Ammon's horn (tissue), 1 donor: Measurements from ENCODE around the gene PHKG1.
A peak's percentile ranks its signal among the peaks of the same experiment; 100 is the strongest.
"Not testable (repeated sequence)": the region's sequence is repeated elsewhere in the genome, so short reads cannot be mapped to it uniquely, and the experiment has no call there.

Experiments used
- DNase-seq: peaks from one replicate; pipeline ENCODE4 v3.0.0-alpha.2; 2016; ENCODE audit warnings: low spot score

Gene PHKG1

DNA sequence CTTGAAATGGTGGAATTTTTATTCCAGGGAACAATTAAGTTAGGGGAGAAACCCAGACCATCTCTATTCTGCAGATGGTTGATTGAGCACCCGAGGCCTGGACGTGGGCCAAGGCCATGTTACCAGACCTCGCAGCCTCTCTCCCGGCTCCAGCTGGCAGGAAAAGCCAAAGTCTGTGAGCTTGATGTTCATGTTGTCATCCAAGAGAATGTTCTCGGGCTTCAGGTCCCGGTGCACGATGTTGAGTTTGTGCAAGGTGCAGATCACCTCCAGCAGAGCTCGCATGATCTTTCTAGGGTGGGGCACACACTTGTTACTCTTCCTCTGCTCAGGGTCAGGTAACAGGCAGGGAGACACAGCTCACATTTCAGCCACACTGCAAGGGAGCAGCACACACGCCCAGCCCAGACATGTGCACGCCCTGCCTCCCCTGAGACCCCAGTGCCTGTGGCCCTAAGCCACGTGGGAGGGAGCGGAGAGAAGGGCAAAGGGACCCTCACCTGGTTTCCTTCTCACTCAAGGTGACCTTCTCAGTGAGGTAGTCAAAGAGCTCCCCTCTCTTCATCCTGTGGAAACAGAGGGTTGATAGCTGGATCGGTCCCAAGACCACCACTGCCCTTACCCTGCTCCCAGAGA lies 9.5 kb downstream of the PHKG1 start:
- peak; percentile 77 for DNase-seq

DNA sequence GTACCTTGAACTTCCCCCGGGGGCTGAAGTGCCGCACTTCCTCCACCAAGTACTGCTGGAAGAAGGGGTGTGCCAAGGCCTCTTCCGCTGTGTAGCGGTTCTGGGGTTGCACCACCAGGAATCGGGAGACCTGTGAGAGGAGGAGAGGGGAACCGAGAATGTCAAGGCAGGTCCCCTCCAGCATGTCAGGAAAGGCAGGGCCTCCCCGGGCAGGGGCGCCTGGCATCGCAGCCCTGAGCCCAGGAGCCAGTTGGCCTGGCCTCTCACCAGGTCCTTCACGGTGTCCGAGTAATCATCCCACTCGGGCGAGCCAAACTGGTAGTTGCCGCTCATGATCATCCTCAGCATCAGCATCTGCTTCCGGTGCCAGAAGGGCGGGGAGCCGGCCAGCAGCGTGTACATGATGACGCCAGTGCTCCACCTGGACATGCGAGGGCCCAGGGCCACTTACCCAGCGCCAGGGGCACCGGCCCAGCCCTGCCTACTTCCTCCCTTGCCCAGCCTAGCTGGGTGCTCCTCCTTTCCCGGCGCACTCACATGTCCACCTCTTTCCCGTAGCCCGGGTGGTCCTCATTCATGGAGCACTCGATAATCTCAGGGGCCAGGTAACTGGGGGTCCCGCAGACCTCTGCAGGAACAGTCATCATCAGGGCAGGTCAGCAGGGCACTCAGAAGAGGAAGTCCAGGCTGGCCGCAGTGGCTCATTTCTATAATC lies 11.0 kb downstream of the PHKG1 start:
- DNase-seq, result no peak

DNA sequence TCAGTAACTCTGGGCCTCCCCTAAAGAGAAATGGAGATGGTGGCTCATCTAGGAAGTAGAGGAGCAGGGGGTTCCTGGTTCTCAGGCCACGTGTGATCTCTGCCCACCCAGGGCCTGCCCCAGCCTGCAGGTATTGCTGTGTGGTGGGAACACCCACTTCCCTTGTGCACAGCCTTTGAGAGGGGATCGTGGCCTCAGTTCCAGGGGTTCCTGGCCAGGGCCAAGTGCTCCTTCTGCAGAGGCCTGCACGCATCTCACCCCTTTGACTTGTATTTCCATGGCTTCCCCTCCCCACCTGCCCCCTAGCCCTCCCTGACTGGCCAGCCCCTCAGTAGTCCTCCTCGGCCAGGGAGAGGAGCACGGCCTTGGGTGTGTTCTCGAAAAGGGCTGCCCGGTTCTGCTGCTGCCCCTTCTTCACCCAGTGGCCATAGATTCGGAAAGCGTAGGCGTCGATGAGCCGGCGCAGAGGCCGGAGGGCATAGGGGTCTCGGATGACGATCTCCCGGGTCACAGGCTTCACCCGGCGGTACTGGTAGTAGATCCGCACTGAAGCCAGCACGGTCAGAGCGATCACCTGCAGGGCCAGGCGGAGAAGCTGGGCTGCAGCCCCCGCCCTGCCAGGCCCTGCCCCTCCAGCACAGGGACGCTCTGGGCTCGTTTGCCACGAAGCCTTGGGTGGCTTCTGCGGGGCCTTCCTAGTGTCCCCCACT lies 11.9 kb downstream of the PHKG1 start:
- not testable (repeated sequence) for DNase-seq

DNA sequence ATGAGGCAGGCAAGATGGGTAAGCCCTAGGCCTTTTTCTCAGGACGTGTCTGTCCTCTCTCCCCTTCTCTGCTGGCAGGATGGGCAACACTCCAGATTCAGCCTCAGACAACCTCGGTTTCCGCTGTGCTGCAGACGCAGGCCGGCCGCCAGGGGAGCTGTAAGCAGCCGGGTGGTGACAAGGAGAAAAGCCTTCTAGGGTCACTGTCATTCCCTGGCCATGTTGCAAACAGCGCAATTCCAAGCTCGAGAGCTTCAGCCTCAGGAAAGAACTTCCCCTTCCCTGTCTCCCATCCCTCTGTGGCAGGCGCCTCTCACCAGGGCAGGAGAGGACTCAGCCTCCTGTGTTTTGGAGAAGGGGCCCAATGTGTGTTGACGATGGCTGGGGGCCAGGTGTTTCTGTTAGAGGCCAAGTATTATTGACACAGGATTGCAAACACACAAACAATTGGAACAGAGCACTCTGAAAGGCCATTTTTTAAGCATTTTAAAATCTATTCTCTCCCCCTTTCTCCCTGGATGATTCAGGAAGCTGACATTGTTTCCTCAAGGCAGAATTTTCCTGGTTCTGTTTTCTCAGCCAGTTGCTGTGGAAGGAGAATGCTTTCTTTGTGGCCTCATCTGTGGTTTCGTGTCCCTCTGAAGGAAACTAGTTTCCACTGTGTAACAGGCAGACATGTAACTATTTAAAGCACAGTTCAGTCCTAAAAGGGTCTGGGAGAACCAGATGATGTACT lies 13.1 kb downstream of the PHKG1 start:
- peak; percentile 95 for DNase-seq

DNA sequence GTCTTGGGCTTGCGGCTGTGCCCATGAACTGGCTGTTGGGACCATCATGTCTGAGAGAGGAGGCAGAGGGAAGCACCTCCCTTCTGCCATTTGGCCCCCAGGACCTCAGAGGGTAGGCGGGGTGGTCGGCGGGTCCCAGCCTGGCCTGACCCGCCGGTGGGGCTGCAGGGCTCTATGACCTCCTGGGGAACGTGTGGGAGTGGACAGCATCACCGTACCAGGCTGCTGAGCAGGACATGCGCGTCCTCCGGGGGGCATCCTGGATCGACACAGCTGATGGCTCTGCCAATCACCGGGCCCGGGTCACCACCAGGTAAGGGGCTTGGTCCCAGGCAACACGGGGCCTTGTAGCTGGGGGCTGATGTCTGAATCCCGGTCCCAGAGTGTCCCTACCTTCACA lies 14.6 kb downstream of the PHKG1 start:
- DNase-seq, result no peak

DNA sequence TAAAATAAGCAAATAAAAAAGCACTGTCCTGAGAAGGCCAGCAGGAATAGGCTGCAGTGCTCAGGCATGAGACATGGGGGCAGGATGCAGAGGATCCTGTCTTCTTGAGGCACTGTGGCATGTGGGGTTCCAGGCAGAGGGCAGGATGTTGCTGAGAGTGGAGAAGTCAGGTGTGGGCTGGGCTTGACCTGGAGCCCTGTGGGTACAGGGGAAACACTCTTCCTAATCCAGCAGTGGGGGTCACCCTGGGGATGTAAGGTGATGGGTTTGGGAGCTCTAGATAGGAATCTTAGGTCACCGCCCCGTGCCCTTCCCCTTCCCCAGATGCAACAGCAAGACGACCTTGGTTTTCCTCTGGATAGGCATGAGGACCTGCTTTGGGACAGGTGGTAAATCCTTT lies 15.1 kb downstream of the PHKG1 start:
- DNase-seq, result no peak

DNA sequence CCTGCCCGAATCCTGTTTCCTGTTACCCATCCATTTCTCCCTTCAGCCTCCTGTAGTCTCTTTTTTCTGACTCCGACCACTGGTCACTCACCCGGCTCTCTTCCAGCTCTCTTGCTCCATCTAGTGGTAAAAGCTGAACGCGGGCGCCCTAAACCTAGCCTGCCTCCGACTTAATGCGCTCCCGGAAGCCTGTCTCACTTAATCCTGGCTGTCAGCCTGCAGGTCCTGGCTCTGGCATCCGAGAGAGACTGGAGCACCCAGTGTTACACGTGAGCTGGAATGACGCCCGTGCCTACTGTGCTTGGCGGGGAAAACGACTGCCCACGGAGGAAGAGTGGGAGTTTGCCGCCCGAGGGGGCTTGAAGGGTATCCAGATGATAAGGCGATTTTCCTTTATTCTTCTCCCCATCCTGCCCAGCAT lies 18.4 kb downstream of the PHKG1 start:
- peak; percentile 72 for DNase-seq

DNA sequence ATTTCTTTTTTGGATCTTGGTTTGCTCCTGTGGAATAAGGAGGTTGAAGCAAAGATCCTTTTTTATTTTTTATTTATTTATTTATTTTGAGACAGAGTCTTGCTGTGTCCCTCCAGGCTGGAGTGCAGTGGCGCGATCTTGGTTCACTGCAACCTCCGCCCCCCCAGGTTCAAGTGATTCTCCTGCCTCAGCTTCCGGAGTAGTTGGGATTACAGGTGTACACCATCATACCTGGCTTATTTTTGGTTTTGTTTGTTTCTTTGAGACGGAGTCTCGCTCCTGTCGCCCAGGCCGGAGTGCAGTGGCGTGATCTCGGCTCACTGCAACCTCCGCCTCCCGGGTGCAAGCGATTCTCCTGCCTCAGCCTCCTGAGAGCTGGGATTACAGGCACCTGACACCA lies 26.4 kb downstream of the PHKG1 start:
- DNase-seq, result not testable (repeated sequence)

DNA sequence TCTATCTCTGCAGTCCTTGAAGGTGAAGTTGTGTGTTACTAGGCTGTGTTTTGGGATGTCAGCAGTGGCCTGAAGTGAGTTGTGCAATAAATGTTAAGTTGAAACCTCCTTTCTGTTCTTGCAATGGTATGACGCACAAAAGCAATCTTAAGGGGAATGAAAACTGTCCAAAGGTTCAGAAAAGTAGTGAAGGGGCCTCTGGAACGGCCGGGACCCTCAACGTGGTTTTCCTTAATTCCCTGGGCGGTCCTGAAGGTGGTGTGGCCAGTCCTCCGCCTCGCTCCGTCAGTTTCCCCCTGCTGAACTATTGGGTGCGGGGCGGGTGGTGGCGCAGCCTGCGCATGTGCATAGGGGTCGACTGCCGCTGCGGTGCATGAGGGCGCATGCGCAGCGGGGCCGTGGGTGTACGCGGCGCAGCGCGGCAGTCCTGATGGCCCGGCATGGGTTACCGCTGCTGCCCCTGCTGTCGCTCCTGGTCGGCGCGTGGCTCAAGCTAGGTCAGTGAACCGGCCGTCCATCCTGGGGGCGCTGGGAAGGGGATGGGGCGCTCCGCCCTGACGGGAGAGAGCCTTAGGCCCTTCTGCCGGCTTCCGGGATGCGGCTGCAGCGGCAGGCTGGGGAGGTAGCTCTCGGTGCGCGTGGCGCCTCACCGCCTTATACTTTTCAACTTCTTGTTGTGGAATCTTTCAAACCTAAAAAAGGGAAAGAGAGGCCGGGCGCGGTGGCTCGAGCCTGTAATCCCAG lies 28.7 kb downstream of the PHKG1 start, which contains the start of gene SUMF2:
TSS of gene SUMF2 (plus strand) at position 405 of the 744 bp plus-strand sequence. CDS start at position 431, 26 bp downstream.
- DNase-seq, result peak; percentile 96

DNA sequence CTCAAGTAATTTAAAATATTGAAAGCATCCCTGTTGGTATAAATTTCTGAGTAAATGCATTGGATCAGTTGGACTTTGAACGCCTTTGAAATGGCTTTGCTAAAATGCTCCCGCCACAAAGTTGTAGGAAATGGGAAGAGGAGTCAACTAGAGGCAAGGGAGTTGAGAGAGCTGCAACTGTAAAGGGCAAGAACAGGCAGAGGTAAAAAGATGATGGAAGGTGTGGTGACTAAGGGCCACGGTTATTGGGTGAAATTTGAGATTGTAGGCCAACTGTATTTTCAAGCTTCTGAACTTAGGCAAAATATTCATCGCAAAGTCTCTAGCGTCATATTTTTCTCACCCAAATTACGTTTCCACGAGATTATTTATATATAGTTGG lies 29.3 kb downstream of the PHKG1 start:
- DNase-seq, result no peak

DNA sequence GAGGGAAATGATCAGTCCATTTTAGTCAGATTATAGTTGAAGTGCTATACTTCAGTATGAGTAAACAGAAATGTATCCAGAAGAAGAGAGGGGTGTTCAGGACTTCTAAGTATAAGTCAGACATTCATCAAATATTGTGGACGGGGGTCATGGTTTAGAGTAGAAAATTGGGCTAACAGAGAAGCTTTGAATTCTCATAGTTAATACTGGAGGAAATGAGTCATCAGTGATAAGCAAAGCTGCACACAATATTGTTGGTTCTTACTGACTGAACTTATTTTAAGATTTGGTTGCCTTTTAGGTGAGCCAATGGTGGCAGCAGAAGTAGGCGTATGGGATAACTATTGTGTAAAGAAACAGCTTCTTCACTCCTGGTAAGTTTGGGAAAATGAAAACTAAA lies 30.4 kb downstream of the PHKG1 start:
- DNase-seq, result no peak

DNA sequence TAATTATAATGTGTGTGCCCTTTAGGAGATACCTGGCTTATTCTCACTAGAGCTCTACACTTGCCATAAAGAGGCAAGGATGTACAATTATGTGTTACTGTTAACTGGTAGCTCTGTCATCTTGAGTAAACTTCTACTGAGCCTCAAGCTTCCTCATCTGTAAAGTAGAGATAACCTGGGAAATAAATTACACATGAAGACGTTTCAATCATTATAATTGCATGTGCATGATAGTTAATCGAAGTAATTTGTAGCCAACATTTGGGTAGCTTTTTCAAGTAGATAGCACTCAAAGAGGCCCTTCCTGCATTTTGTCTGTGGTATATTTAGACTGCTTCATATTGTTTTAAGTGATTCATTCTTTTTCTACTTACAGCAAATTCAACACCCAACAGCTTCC lies 38.8 kb downstream of the PHKG1 start:
- DNase-seq, result no peak

DNA sequence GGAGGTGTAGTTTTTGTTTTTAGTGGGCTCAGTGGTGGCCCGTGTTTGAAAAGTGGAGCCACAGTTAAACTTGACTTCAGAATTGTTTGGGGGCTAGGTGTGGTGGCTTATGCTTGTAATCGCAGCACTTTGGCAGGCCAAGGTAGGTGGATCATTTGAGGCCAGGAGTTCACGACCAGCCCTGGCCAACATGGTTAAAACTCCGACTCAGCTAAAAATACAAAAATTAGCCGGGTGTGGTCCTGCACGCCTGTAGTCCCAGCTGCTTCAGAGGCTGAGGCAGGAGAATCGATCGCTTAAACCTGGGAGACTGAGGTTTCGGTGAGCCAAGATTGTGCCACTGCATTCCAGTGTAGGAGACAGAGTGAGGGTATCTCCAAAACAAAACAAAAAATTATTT lies 39.4 kb downstream of the PHKG1 start:
- DNase-seq, result no peak

DNA sequence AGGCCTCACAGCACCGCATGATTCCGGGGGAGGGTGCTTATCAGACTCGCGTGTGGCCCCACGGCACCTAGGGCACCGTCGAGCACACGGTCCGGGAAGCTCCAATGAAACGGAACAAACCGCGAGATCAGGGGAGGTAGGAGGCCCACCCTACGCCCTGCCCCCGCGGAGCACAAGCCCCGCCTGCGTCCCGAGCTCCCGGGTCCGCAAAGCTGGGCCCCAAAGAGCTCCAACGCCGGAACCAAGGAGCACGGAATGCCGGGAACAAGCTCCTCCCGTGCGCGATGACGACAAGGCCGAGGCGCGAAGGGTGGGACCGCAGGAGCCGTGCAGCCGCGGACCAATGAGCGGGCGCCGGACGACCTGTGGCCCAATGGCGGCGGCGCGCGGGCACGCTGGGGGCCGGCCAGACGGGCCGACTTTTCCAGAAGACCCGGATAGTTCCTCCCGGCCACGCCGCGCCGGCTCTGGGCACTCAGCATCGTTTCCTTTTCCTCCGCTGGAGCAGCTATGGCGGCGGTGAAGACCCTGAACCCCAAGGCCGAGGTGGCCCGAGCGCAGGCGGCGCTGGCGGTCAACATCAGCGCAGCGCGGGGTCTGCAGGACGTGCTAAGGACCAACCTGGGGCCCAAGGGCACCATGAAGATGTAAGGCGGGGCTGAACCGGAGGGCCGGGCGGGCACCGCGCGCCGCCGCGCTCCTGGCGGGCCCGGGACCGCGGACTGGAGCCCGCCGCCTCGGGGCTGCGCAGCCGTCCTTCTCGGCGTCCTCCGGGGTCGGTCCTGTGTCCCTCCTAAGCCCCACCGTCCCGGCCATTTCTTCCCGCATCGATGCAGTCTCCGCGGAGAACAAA lies 41.2 kb downstream of the PHKG1 start, which contains the start of the genes CCT6A and PSPH:
TSS of gene CCT6A (plus strand) at position 427 of the 853 bp plus-strand sequence. CDS start at position 511, 84 bp downstream.
TSS of gene PSPH (minus strand) at position 106 of the 853 bp plus-strand sequence. CDS start 30,232 bp downstream, outside the sequence.
- DNase-seq, result peak; percentile 99

DNA sequence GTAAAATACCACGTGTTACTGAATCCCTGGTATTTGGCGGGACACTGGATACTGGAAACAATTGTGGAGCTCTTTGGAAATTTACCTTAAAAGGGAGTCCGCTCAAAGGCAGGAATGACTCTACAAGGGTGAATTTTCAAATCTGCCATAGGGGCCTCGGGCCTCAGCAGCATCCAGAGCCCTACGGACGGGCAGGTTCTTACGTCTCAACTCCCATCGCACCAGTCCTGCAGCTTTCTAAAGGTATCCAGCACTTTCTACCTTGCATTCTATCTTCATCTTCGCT lies 41.8 kb downstream of the PHKG1 start:
- DNase-seq, result no peak

DNA sequence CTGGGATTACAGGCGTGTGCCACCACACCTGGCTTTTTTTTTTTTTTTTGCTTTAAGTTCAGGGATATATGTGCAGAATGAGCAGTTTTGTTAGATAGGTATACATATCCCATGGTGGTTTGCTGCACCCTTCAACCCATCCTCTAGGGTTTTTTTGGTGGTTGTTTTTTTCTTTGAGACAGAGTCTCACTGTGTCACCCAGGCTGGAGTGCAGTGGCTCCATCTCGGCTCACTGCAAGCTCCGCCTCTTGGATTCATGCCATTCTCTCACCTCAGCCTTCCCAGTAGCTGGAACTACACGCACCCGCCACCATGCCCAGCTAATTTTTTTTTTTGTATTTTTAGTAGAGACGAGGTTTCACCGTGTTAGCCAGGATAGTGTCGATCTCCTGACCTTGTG lies 44.0 kb downstream of the PHKG1 start:
- DNase-seq, result not testable (repeated sequence)

DNA sequence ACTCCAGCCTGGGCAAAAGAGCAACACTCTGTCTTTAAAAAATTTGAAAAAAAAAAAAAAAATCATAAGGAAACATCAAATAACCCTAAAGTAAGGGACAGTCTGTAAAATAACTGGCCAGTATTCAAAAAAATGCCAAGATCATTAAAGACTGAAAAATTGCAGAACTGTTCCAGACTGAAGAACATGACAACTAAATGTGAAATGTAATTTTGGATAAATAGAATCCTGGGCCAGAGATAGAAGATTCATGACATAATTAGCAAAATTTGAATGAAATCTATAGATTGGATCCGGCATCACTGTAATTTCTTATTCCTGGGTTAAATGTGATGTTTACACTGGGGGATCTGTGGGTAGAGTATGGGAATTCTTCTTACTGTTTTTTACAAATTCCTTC lies 44.5 kb downstream of the PHKG1 start:
- DNase-seq, result no peak

DNA sequence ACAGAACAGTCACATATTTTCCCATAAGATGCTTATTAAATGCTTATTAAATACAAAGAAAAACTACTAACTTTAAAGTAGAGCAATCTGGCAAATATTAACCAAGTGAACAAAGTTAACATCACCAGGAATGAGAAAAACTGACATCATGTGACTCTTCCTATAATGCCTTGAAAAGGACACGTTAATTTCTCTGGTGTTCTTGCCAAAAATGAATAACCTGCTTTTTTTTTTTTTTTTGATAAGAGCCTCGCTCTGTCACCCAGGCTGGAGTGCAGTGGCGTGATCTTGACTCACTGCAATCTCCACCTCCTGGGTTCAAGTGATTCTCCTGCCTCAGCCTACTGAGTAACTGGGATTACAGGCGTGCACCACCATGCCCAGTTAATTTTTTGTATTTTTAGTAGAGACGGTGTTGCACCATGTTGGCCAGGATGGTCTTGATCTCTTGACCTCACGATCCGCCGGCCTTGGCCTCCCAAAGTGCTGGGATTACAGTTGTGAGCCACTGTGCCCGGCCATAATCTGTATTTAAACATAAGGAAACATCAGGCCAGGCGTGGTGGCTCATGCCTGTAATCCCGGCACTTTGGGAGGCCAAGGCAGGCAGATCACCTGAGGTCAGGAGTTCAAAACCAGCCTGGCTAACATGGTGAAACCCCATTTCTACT lies 45.2 kb downstream of the PHKG1 start:
- not testable (repeated sequence) for DNase-seq

DNA sequence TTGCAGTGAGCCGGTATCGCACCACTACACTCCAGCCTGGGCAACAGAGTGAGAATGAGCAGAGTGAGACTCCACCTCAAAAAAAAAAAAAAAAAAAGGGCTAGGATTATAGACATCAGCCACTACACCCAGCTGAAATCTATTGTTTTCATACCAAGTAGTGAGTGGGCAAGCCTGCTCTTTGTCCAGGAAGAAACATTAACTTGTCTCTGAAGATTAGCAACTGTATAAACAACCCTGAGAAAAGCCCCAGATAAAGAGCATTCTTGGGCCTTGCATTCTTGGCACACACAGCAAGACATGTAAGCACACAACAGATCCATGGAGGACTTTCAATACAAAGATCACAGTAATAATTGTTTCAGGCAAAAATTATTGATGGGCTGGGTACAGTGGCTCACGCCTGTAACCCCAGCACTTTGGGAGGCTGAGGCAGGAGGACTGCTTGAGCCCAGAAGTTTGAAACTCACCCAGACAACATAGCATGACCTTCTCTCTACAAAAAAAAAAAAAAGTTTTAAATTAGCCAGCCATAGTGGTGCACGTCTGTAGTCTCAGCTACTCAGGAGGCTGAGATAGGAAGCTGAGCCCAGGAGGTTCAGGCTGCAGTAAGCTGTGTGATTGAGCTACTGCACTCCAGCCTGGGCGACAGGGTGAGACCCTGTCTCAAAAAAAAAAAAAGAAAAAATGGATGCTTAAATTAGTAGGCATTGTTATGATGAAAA lies 45.9 kb downstream of the PHKG1 start:
- DNase-seq, result no peak
